ENCODE results near the gene VCAM1. TPM values are rescaled to one million over a fixed set of nuclear protein-coding genes. Genes with fewer than 3 reads are reported as not detected.
"Not testable (repeated sequence)": the region's sequence is repeated elsewhere in the genome, so short reads cannot be mapped to it uniquely, and the experiment has no call there.

The VCAM1 gene
- under 1 TPM; 0.08 to 0.24 (median 0.16) TPM for total RNA-seq

- H3K27me3 Mint-ChIP-seq (ENCODE audit: low read depth) = peaks cover 4% of the 10 kb centered on the region
- DNase-seq = no peak
- no peaks in the 10 kb centered on the region for H3K4me1 Mint-ChIP-seq (ENCODE audit: low read depth)
- no peaks in the 10 kb centered on the region for H3K9me3 Mint-ChIP-seq
- H3K36me3 Mint-ChIP-seq (ENCODE audit: insufficient read depth) = no peaks in the 10 kb centered on the region
- H3K4me3 Mint-ChIP-seq = no peak within 1 kb of the TSS
- no peak for ATAC-seq
Observed at GRCh38 chr1:100719490-100719889, at the start of gene VCAM1. Gene VCAM1 (plus strand): TSS chr1:100719742. CDS start chr1:100719861, 119 bp downstream.

- ATAC-seq = no peak
- Mint-ChIP-seq H3K27me3 (ENCODE audit: low read depth) (peaks cover 2% of the 10 kb centered on the region), H3K4me1 (ENCODE audit: low read depth) (no peaks in the 10 kb centered on the region), H3K4me3 (no peak overlapping the region), H3K9me3 (peaks cover 7% of the 10 kb centered on the region), H3K36me3 (ENCODE audit: insufficient read depth) (no peaks in the 10 kb centered on the region)
- no peak for DNase-seq
Observed at GRCh38 chr1:100670083-100670482, 49.5 kb upstream of the VCAM1 start.

GRCh38 chr1:100671601-100672000 lies 47.9 kb upstream of the VCAM1 start:
- Mint-ChIP-seq H3K4me3 (no peak overlapping the region), H3K4me1 (ENCODE audit: low read depth) (no peaks in the 10 kb centered on the region), H3K27me3 (ENCODE audit: low read depth) (peaks cover 2% of the 10 kb centered on the region), H3K9me3 (peaks cover 12% of the 10 kb centered on the region), H3K36me3 (ENCODE audit: insufficient read depth) (no peaks in the 10 kb centered on the region)
- DNase-seq = no peak
- no peak for ATAC-seq

GRCh38 chr1:100683448-100684349 lies 35.8 kb upstream of the VCAM1 start:
- no peaks in the 10 kb centered on the region for H3K4me1 Mint-ChIP-seq (ENCODE audit: low read depth)
- no peak for ATAC-seq
- DNase-seq = no peak
- no peaks in the 10 kb centered on the region for H3K36me3 Mint-ChIP-seq (ENCODE audit: insufficient read depth)
- peaks cover 5% of the 10 kb centered on the region for H3K27me3 Mint-ChIP-seq (ENCODE audit: low read depth)
- no peaks in the 10 kb centered on the region for H3K9me3 Mint-ChIP-seq
- H3K4me3 Mint-ChIP-seq = no peak overlapping the region

GRCh38 chr1:100699744-100700143 lies 19.8 kb upstream of the VCAM1 start:
- H3K36me3 Mint-ChIP-seq (ENCODE audit: insufficient read depth) = no peaks in the 10 kb centered on the region
- no peak for ATAC-seq
- H3K4me3 Mint-ChIP-seq = no peak overlapping the region

GRCh38 chr1:100700586-100700985 lies 19.0 kb upstream of the VCAM1 start:
- peaks cover 12% of the 10 kb centered on the region for H3K27me3 Mint-ChIP-seq (ENCODE audit: low read depth)
- no peaks in the 10 kb centered on the region for H3K9me3 Mint-ChIP-seq
- ATAC-seq (no peak), DNase-seq (no peak)
- H3K4me3 Mint-ChIP-seq = no peak overlapping the region
- no peaks in the 10 kb centered on the region for H3K4me1 Mint-ChIP-seq (ENCODE audit: low read depth)
- no peaks in the 10 kb centered on the region for H3K36me3 Mint-ChIP-seq (ENCODE audit: insufficient read depth)

More at GRCh38 chr1:100699744-100700143, 19.8 kb upstream of the VCAM1 start:
- Mint-ChIP-seq H3K4me1 (ENCODE audit: low read depth) (no peaks in the 10 kb centered on the region), H3K9me3 (peaks cover 6% of the 10 kb centered on the region), H3K27me3 (ENCODE audit: low read depth) (peaks cover 12% of the 10 kb centered on the region)
- DNase-seq = no peak

- Mint-ChIP-seq H3K4me3 (no peak overlapping the region), H3K4me1 (ENCODE audit: low read depth) (no peaks in the 10 kb centered on the region), H3K36me3 (ENCODE audit: insufficient read depth) (no peaks in the 10 kb centered on the region), H3K9me3 (no peaks in the 10 kb centered on the region), H3K27me3 (ENCODE audit: low read depth) (peaks cover 12% of the 10 kb centered on the region)
- DNase-seq (no peak), ATAC-seq (no peak)
Observed at GRCh38 chr1:100703052-100703451, 16.5 kb upstream of the VCAM1 start.

- ATAC-seq (no peak), DNase-seq (no peak)
- H3K4me1 Mint-ChIP-seq (ENCODE audit: low read depth) = no peaks in the 10 kb centered on the region
- no peaks in the 10 kb centered on the region for H3K9me3 Mint-ChIP-seq
- peaks cover 12% of the 10 kb centered on the region for H3K27me3 Mint-ChIP-seq (ENCODE audit: low read depth)
- H3K36me3 Mint-ChIP-seq (ENCODE audit: insufficient read depth) = no peaks in the 10 kb centered on the region
- H3K4me3 Mint-ChIP-seq = no peak overlapping the region
Observed at GRCh38 chr1:100703716-100704115, 15.8 kb upstream of the VCAM1 start.

- no peak for DNase-seq
- ATAC-seq = no peak
- no peaks in the 10 kb centered on the region for H3K4me1 Mint-ChIP-seq (ENCODE audit: low read depth)
- H3K4me3 Mint-ChIP-seq = no peak overlapping the region
- peaks cover 11% of the 10 kb centered on the region for H3K27me3 Mint-ChIP-seq (ENCODE audit: low read depth)
- no peaks in the 10 kb centered on the region for H3K36me3 Mint-ChIP-seq (ENCODE audit: insufficient read depth)
- no peaks in the 10 kb centered on the region for H3K9me3 Mint-ChIP-seq
Observed at GRCh38 chr1:100704473-100704872, 15.1 kb upstream of the VCAM1 start.

GRCh38 chr1:100706296-100706695 lies 13.2 kb upstream of the VCAM1 start:
- DNase-seq (no peak), ATAC-seq (no peak)
- Mint-ChIP-seq H3K4me1 (ENCODE audit: low read depth) (no peaks in the 10 kb centered on the region), H3K27me3 (ENCODE audit: low read depth) (peaks cover 18% of the 10 kb centered on the region), H3K9me3 (no peaks in the 10 kb centered on the region), H3K4me3 (no peak overlapping the region), H3K36me3 (ENCODE audit: insufficient read depth) (no peaks in the 10 kb centered on the region)

- DNase-seq (no peak), ATAC-seq (no peak)
- H3K9me3 Mint-ChIP-seq = no peaks in the 10 kb centered on the region
- H3K4me1 Mint-ChIP-seq (ENCODE audit: low read depth) = no peaks in the 10 kb centered on the region
- H3K36me3 Mint-ChIP-seq (ENCODE audit: insufficient read depth) = no peaks in the 10 kb centered on the region
- peaks cover 17% of the 10 kb centered on the region for H3K27me3 Mint-ChIP-seq (ENCODE audit: low read depth)
- H3K4me3 Mint-ChIP-seq = no peak overlapping the region
Observed at GRCh38 chr1:100706856-100707255, 12.7 kb upstream of the VCAM1 start.

GRCh38 chr1:100708476-100709062 lies 11.0 kb upstream of the VCAM1 start:
- no peak for ATAC-seq
- no peak overlapping the region for H3K4me3 Mint-ChIP-seq
- H3K27me3 Mint-ChIP-seq (ENCODE audit: low read depth) = peaks cover 21% of the 10 kb centered on the region
- no peaks in the 10 kb centered on the region for H3K36me3 Mint-ChIP-seq (ENCODE audit: insufficient read depth)
- DNase-seq = no peak
- H3K9me3 Mint-ChIP-seq = no peaks in the 10 kb centered on the region
- peaks cover 5% of the 10 kb centered on the region for H3K4me1 Mint-ChIP-seq (ENCODE audit: low read depth)

GRCh38 chr1:100710906-100711682 lies 8.4 kb upstream of the VCAM1 start:
- peaks cover 22% of the 10 kb centered on the region for H3K27me3 Mint-ChIP-seq (ENCODE audit: low read depth)
- no peaks in the 10 kb centered on the region for H3K36me3 Mint-ChIP-seq (ENCODE audit: insufficient read depth)
- no peak for DNase-seq
- peaks cover 9% of the 10 kb centered on the region for H3K4me1 Mint-ChIP-seq (ENCODE audit: low read depth)
- no peak overlapping the region for H3K4me3 Mint-ChIP-seq
- ATAC-seq = no peak
- H3K9me3 Mint-ChIP-seq = no peaks in the 10 kb centered on the region

- not testable (repeated sequence) for H3K4me1 Mint-ChIP-seq (ENCODE audit: low read depth); H3K4me3 Mint-ChIP-seq; H3K36me3 Mint-ChIP-seq (ENCODE audit: insufficient read depth); H3K9me3 Mint-ChIP-seq
- H3K27me3 Mint-ChIP-seq (ENCODE audit: low read depth) = peaks cover 22% of the 10 kb centered on the region
- ATAC-seq (peak; percentile 69 to 91), DNase-seq (peak; percentile 56)
Observed at GRCh38 chr1:100713027-100713426, 6.5 kb upstream of the VCAM1 start.

All from activated T-cell treated with anti-CD3 and anti-CD28 coated beads, Interleukin-2, amount 50 U/mL, for 4 hours (primary cell).